Choroid plexus epithelial cell (primary cell): ENCODE measurements around the gene CAMK1D.
"Not testable (repeated sequence)": the region's sequence is repeated elsewhere in the genome, so short reads cannot be mapped to it uniquely, and the experiment has no call there.

Experiments
- DNase-seq: peaks from one replicate; pipeline ENCODE4 v3.0.0-alpha.2; 2010; ENCODE audit warnings: low read depth
- H3K4me3 ChIP-seq: 2 replicates; pipeline ENCODE4 v1.5.1; 2011; ENCODE audit warnings: low read depth, mild to moderate bottlenecking, control low read depth, low read length, moderate library complexity
- CTCF ChIP-seq: conservative IDR thresholded peaks from 2 replicates; pipeline ENCODE4 v1.5.1; 2011; ENCODE audit warnings: low read depth, mild to moderate bottlenecking, control low read depth, inconsistent platforms, low read length, moderate library complexity

CAMK1D gene

GRCh38 chr10:12490963-12491362 is 141.6 kb downstream of the CAMK1D start:
- DNase-seq: no peak
- H3K4me3 ChIP-seq: no peak overlapping the region

GRCh38 chr10:12491491-12491890 is 142.1 kb downstream of the CAMK1D start:
- DNase-seq: no peak
- TF ChIP-seq CTCF: no peak
- H3K4me3 ChIP-seq: no peak overlapping the region

More at GRCh38 chr10:12490963-12491362, 141.6 kb downstream of the CAMK1D start:
- no peak for TF ChIP-seq CTCF

- no peak for DNase-seq
- no peak for TF ChIP-seq CTCF
- no peak overlapping the region for H3K4me3 ChIP-seq
Measured at GRCh38 chr10:12492016-12492415, 142.7 kb downstream of the CAMK1D start.

GRCh38 chr10:12497046-12497445 is 147.7 kb downstream of the CAMK1D start:
- not testable (repeated sequence) for H3K4me3 ChIP-seq, DNase-seq

- no peak overlapping the region for H3K4me3 ChIP-seq
- DNase-seq: peak; percentile 35
- no peak for TF ChIP-seq CTCF
Measured at GRCh38 chr10:12499076-12499986, 150.0 kb downstream of the CAMK1D start.

- TF ChIP-seq CTCF: no peak
- no peak overlapping the region for H3K4me3 ChIP-seq
- DNase-seq: peak; percentile 79
Measured at GRCh38 chr10:12500381-12501303, 151.3 kb downstream of the CAMK1D start.

- H3K4me3 ChIP-seq: no peak overlapping the region
- DNase-seq: peak; percentile 18
- no peak for TF ChIP-seq CTCF
Measured at GRCh38 chr10:12501324-12501723, 152.0 kb downstream of the CAMK1D start.
